Activated CD4-positive, alpha-beta T cell treated with anti-CD3 and anti-CD28 coated beads, Interleukin-2, amount 10 ng/mL, durations not matched to agents 24 days and 14 days (primary cell): Measurements from ENCODE around the gene ADCY7. TPM values are rescaled to one million over a fixed set of nuclear protein-coding genes. Genes with fewer than 3 reads are reported as not detected.

Experiments
- DNase-seq: peaks from one replicate; pipeline ENCODE4 v3.0.0; 2022
- H3K27ac Mint-ChIP-seq: one replicate; pipeline ENCODE4 v1.8.0; 2022; ENCODE audit warnings: mild to moderate bottlenecking, mixed read lengths
- H3K27me3 Mint-ChIP-seq: one replicate; pipeline ENCODE4 v1.8.0; 2022; ENCODE audit warnings: mixed read lengths
- H3K36me3 Mint-ChIP-seq: one replicate; pipeline ENCODE4 v1.8.0; 2022; ENCODE audit warnings: low read depth, mild to moderate bottlenecking, mixed read lengths
- H3K4me1 Mint-ChIP-seq: one replicate; pipeline ENCODE4 v1.8.0; 2021; ENCODE audit warnings: mixed read lengths
- H3K4me3 Mint-ChIP-seq: one replicate; pipeline ENCODE4 v1.8.0; 2022; ENCODE audit warnings: mild to moderate bottlenecking, moderate library complexity, mixed read lengths
- H3K9me3 Mint-ChIP-seq: one replicate; pipeline ENCODE4 v1.8.0; 2021; ENCODE audit warnings: mixed read lengths
- intact Hi-C: fragments of 100-400 bp; cut with micrococcal nuclease; formaldehyde crosslinking; loops from one replicate; pipeline ENCODE4 v1.15.1; 2023
- total RNA-seq: library from RNA; stranded (reverse); gene quantifications from 2 replicates; pipeline ENCODE4 v1.2.3, GENCODE V29; 2022

ADCY7 gene
- total RNA-seq, 1 donor from 2014 or later, result 86.2 TPM

- Mint-ChIP-seq H3K4me3 (no peak overlapping the region), H3K9me3 (no peaks in the 10 kb centered on the region), H3K27ac (no peak overlapping the region), H3K36me3 (peaks cover 40% of the 10 kb centered on the region), H3K27me3 (no peaks in the 10 kb centered on the region), H3K4me1 (peaks cover 32% of the 10 kb centered on the region)
- intact Hi-C loops, result no loop called here
- no peak for DNase-seq
These were observed 20.3 kb downstream of the ADCY7 start for GRCh38 chr16:50286681-50287080.

DNA sequence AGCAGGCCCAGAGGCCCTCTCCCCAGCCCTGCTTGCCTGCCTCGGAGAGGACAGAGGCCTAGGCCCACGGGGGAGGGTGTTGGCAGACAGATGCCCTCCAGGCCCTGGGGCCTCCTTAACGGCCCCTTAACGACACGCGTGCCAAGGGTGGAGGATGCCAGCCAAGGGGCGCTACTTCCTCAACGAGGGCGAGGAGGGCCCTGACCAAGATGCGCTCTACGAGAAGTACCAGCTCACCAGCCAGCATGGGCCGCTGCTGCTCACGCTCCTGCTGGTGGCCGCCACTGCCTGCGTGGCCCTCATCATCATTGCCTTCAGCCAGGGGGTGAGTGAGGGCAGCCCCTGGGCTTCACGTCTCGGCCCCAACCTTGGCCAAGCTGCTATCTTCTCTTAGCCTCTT lies 21.7 kb downstream of the ADCY7 start:
- no peaks in the 10 kb centered on the region for H3K27me3 Mint-ChIP-seq
- DNase-seq, result no peak
- no peaks in the 10 kb centered on the region for H3K9me3 Mint-ChIP-seq
- no peak overlapping the region for H3K27ac Mint-ChIP-seq
- intact Hi-C loops, result no loop called here
- no peak overlapping the region for H3K4me3 Mint-ChIP-seq
- H3K36me3 Mint-ChIP-seq, result peaks cover 43% of the 10 kb centered on the region
- peaks cover 21% of the 10 kb centered on the region for H3K4me1 Mint-ChIP-seq

- H3K4me1 Mint-ChIP-seq, result peaks cover 14% of the 10 kb centered on the region
- no peak overlapping the region for H3K4me3 Mint-ChIP-seq
- intact Hi-C loops, result no loop called here
- no peak overlapping the region for H3K27ac Mint-ChIP-seq
- H3K27me3 Mint-ChIP-seq, result no peaks in the 10 kb centered on the region
- DNase-seq, result no peak
- H3K36me3 Mint-ChIP-seq, result peaks cover 44% of the 10 kb centered on the region
- H3K9me3 Mint-ChIP-seq, result no peaks in the 10 kb centered on the region
These were observed 22.6 kb downstream of the ADCY7 start for GRCh38 chr16:50288920-50289319.

DNA sequence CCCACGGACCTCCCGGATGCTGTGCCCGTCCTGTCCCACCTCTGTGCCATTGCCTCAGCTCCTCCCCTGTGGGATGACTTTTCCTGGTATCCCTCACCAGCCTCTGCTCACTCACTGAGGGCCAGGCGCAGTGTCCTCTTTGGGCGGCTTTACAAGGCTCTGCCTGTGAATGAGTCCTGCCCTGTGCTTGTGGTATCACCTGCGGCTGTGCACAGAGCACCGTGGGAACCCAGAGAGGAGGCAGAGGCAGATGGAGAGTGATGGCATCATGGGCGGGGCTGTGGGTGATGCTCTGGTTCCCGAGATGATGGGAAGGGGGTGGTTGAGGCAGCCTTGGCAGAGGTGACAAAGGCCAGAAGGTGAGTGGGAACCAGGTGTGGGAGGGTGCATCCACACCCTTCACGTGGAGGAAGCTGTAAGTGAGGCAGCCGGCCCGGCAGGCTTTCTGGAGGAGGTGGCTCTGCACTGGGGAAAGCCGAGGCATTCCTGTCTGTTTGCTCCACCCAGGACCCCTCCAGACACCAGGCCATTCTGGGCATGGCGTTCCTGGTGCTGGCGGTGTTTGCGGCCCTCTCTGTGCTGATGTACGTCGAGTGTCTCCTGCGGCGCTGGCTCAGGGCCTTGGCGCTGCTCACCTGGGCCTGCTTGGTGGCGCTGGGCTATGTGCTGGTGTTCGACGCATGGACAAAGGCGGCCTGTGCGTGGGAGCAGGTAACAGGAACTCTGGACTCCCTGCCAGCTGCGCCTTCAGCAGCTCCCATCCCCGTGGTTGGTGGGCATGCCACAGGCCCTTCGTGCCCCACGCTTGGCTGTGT lies 23.8 kb downstream of the ADCY7 start:
- Mint-ChIP-seq H3K36me3 (peaks cover 44% of the 10 kb centered on the region), H3K4me3 (no peak overlapping the region), H3K4me1 (peaks cover 5% of the 10 kb centered on the region), H3K27ac (peak overlapping the region; percentile 42), H3K9me3 (no peaks in the 10 kb centered on the region), H3K27me3 (no peaks in the 10 kb centered on the region)
- intact Hi-C loops, result no loop called here
- DNase-seq, result no peak

DNA sequence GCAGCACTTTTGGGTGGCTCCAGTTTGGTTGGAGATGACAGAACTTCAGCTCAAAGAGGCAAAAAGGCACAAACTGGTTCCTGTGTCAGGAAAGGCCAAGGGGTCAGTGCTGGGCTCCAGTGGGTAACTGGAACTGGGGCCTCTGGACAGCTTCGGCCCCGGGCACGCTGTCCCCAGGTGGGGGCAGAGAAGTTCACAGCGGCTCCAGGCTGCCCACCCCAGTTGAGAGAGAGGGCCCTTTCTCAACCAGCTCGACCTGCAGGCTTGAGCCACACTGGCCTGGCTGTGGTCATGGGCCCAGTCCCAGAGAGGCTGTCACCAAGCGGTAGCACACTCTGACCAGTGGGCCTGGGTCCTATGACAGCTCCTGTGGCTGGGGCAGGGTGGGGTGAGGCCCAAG lies 24.5 kb downstream of the ADCY7 start:
- Mint-ChIP-seq H3K4me1 (peaks cover 6% of the 10 kb centered on the region), H3K4me3 (no peak overlapping the region), H3K27ac (no peak overlapping the region)

DNA sequence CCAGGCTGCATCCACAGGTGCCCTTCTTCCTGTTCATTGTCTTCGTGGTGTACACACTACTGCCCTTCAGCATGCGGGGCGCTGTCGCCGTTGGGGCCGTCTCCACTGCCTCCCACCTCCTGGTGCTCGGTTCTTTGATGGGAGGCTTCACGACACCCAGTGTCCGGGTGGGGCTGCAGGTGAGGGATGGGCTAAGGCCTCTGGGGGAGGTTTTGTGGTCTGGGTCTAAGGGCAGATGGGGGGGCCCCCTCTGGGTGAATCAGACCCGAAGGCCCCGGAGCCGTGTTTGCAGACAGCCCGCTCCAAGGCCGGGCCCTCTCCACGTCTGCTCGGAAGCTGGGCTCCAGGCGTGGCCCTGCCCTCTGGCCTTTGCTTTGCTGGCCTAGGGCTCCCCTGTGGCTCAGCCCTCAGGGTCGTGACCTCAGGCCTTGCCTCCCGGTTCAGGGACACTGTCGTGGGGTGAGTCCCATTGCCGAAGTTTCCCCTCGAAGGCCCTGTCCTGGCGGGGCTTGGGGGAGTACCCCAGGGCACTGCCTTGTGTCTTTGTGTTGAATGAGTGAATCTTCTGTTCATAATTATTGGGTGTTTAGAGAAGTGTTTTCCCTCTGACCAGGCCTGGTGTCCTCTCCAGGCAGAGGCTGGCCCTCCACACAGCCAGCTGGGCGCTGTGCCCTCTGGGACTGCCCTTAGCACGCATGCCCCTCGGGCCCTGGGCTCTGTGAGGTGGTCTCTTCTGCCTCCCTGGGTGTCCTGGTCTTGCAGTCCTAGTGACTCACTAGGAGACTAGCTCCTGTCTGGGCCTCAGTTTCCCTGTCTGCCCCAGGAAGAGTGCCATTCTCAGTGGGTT lies 25.6 kb downstream of the ADCY7 start:
- H3K36me3 Mint-ChIP-seq, result peaks cover 41% of the 10 kb centered on the region
- no peak for DNase-seq
- intact Hi-C loops, result no loop called here
- H3K27ac Mint-ChIP-seq, result no peak overlapping the region
- peaks cover 5% of the 10 kb centered on the region for H3K4me1 Mint-ChIP-seq
- no peaks in the 10 kb centered on the region for H3K27me3 Mint-ChIP-seq
- no peak overlapping the region for H3K4me3 Mint-ChIP-seq
- H3K9me3 Mint-ChIP-seq, result no peaks in the 10 kb centered on the region

More for the DNA sequence above, 24.5 kb downstream of the ADCY7 start:
- no peak for DNase-seq
- no peaks in the 10 kb centered on the region for H3K27me3 Mint-ChIP-seq
- H3K36me3 Mint-ChIP-seq, result peaks cover 46% of the 10 kb centered on the region
- intact Hi-C loops, result no loop called here
- no peaks in the 10 kb centered on the region for H3K9me3 Mint-ChIP-seq

DNA sequence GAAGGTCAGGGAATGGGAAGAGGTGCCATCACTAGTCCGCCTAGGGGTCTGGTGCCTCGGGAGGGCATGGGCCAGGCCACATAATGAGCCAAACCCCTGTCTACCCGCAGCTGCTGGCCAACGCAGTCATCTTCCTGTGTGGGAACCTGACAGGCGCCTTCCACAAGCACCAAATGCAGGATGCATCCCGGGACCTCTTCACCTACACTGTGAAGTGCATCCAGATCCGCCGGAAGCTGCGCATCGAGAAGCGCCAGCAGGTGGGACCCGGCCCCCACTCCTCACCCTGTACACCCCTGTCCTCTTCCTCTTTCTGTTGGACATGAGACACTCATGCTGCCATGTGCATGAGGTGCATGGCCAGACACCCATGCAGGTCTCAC lies 26.2 kb downstream of the ADCY7 start:
- no peaks in the 10 kb centered on the region for H3K27me3 Mint-ChIP-seq
- H3K4me1 Mint-ChIP-seq, result peaks cover 5% of the 10 kb centered on the region
- H3K27ac Mint-ChIP-seq, result no peak overlapping the region
- no peak for DNase-seq
- intact Hi-C loops, result no loop called here
- H3K9me3 Mint-ChIP-seq, result no peaks in the 10 kb centered on the region
- no peak overlapping the region for H3K4me3 Mint-ChIP-seq
- peaks cover 40% of the 10 kb centered on the region for H3K36me3 Mint-ChIP-seq

DNA sequence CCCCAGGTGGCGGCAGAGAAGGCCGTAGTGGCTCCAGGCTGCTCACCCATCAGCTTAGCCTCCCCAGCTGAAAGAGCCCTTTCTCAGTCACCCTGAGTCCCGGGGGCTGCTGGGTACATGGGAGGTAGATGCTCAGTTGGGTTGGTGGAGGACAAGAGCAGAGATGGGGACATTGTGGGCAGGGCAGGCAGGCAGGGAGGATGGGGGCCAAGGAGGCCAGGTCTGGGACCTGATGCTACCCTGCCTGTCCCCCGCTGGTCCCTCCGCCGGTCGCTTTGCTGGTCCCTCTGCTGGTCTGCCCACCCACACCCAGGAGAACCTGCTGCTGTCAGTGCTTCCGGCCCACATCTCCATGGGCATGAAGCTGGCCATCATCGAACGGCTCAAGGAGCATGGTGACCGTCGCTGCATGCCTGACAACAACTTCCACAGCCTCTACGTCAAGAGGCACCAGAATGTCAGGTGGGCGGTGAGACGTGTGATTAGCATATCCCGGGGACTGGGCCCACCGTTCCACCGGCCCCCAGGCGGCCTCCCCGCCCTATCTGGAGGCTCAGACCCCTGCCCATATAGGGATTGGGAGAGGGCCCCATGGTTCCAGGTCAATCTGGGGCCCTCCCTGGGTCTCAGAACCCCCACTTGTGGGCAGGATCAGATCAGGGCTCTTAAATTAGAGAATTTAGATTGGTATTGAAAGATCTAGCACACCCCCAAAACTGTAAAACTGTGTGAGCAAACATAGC lies 26.9 kb downstream of the ADCY7 start:
- Mint-ChIP-seq H3K27ac (no peak overlapping the region), H3K4me3 (no peak overlapping the region), H3K27me3 (no peaks in the 10 kb centered on the region), H3K4me1 (peaks cover 5% of the 10 kb centered on the region), H3K36me3 (peaks cover 41% of the 10 kb centered on the region), H3K9me3 (no peaks in the 10 kb centered on the region)
- DNase-seq, result no peak
- intact Hi-C loops, result no loop called here

DNA sequence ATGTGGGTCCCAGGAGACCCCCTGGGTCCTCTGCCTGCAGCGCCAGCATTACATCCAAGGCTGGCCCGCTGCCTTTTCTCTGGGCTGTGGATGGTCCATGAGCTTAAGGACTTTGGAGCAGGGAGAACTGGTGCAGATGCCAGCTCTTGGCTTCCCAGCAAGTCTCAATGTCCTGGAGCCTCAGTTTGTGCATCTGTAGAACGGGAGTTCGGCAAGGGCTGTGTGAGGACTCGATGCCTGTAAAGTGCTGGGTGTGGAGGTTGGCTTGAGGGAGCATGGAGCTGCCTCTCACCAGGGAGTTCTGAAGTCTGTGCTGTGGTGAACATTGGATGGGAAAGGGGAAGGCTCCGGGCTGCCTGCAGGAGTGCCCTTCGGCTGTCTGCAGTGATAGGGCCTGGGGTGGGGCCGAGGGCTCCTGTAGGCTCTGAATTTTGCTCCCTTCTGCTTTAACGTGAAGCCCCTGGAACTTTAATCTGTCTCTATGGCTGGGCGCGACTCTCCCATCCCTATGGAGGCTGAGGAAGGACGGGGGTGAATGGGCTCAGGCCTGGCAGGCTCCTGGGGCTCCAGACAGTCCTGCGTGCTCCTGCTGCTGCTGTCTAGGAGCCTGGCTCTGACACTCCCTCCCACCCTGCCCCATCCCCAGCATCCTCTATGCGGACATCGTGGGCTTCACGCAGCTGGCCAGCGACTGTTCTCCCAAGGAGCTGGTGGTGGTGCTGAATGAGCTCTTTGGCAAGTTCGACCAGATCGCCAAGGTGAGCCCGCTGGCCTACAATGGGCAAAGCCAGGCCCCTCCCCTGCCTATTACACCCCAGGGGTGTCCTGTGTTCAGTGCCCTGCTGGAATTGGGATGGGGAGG lies 27.9 kb downstream of the ADCY7 start:
- DNase-seq, result no peak
- intact Hi-C loops, result no loop called here
- Mint-ChIP-seq H3K27ac (no peak overlapping the region), H3K4me1 (peaks cover 3% of the 10 kb centered on the region), H3K36me3 (peaks cover 35% of the 10 kb centered on the region), H3K9me3 (no peaks in the 10 kb centered on the region), H3K4me3 (no peak overlapping the region), H3K27me3 (no peaks in the 10 kb centered on the region)

GRCh38 chr16:50294955-50295354 lies 28.6 kb downstream of the ADCY7 start:
- Mint-ChIP-seq H3K27me3 (no peaks in the 10 kb centered on the region), H3K36me3 (peaks cover 33% of the 10 kb centered on the region), H3K4me3 (no peak overlapping the region), H3K9me3 (no peaks in the 10 kb centered on the region), H3K27ac (no peak overlapping the region), H3K4me1 (peaks cover 3% of the 10 kb centered on the region)
- no peak for DNase-seq
- intact Hi-C loops, result no loop called here

GRCh38 chr16:50295541-50296132 lies 29.3 kb downstream of the ADCY7 start:
- no peaks in the 10 kb centered on the region for H3K27me3 Mint-ChIP-seq
- intact Hi-C loops, result no loop called here
- no peak for DNase-seq
- peaks cover 32% of the 10 kb centered on the region for H3K36me3 Mint-ChIP-seq
- no peak overlapping the region for H3K4me3 Mint-ChIP-seq
- H3K4me1 Mint-ChIP-seq, result peaks cover 3% of the 10 kb centered on the region
- H3K9me3 Mint-ChIP-seq, result no peaks in the 10 kb centered on the region
- H3K27ac Mint-ChIP-seq, result peak overlapping the region; percentile 9

DNA sequence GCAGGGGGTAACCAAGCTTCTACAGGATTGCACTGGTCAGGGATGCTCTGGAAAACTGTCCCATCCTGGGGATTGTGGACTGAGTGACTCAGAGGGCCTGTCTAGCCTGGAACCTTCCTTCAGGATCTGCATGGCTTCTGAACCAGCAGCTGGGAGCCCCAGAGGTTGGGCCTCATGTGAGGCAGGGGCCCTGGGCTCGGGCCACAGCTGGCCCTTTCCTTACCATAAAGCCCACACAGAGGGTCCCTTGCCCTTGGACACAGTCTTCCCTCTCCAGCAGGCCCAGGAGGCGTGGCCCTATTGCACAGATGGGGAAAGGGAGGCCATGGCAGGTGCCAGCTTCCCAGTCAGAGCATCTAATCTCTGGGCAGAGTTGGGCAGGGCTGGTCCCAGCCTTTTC lies 30.5 kb downstream of the ADCY7 start:
- peak overlapping the region; percentile 45 for H3K27ac Mint-ChIP-seq
- no peak overlapping the region for H3K4me3 Mint-ChIP-seq
- no peak for DNase-seq
- intact Hi-C loops, result no loop called here
- peaks cover 3% of the 10 kb centered on the region for H3K4me1 Mint-ChIP-seq
- peaks cover 36% of the 10 kb centered on the region for H3K36me3 Mint-ChIP-seq
- no peaks in the 10 kb centered on the region for H3K27me3 Mint-ChIP-seq
- no peaks in the 10 kb centered on the region for H3K9me3 Mint-ChIP-seq
